Fibroblast of mammary gland (primary cell): ENCODE measurements around the gene ZSCAN26.

Source experiments
- DNase-seq: peaks from one replicate; pipeline ENCODE4 v3.0.0-alpha.2; 2010; ENCODE audit warnings: low read depth
- H3K4me3 ChIP-seq: 2 replicates; pipeline ENCODE4 v1.5.1; 2011; ENCODE audit warnings: low read depth, mild to moderate bottlenecking, low read length, moderate library complexity; ENCODE audit not compliant: control insufficient read depth
- TF ChIP-seq, protein P1 (sequence below): conservative IDR thresholded peaks from 2 replicates; pipeline ENCODE4 v1.5.1; 2011; ENCODE audit warnings: low read depth, low read length, inconsistent platforms; ENCODE audit not compliant: control insufficient read depth, insufficient read depth

Gene ZSCAN26

GRCh38 chr6:28267695-28268059 lies 734 bp downstream of the ZSCAN26 start:
- H3K4me3 ChIP-seq: peak overlapping the region; percentile 81
- TF ChIP-seq, protein P1, sequence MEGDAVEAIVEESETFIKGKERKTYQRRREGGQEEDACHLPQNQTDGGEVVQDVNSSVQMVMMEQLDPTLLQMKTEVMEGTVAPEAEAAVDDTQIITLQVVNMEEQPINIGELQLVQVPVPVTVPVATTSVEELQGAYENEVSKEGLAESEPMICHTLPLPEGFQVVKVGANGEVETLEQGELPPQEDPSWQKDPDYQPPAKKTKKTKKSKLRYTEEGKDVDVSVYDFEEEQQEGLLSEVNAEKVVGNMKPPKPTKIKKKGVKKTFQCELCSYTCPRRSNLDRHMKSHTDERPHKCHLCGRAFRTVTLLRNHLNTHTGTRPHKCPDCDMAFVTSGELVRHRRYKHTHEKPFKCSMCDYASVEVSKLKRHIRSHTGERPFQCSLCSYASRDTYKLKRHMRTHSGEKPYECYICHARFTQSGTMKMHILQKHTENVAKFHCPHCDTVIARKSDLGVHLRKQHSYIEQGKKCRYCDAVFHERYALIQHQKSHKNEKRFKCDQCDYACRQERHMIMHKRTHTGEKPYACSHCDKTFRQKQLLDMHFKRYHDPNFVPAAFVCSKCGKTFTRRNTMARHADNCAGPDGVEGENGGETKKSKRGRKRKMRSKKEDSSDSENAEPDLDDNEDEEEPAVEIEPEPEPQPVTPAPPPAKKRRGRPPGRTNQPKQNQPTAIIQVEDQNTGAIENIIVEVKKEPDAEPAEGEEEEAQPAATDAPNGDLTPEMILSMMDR: no peak
- no peak for DNase-seq

GRCh38 chr6:28269492-28269891 lies 2.5 kb downstream of the ZSCAN26 start:
- TF ChIP-seq, protein P1: no peak
- DNase-seq: peak; percentile 95
- no peak overlapping the region for H3K4me3 ChIP-seq

- DNase-seq: no peak
- TF ChIP-seq, protein P1: no peak
- H3K4me3 ChIP-seq: no peak overlapping the region
Observed at GRCh38 chr6:28274888-28275287, 7.9 kb downstream of the ZSCAN26 start.

DNA sequence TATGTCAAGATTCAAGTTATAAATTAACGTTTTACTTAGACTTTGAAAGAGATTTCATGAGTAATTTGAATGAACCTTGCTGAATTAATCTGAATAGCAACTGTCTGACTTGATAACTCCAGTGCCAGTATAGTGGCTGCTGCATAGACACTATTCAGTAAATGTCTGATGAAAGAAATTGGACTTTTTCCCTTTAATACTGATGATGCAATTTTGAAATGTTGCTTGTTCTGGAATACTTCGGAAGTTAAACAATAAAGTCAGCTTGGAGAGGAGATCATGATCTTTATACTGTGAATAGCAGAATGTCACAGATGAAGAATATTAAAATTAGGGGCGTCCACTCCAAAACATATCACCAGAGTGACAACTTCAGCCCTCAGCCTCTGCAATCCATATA lies 10.8 kb downstream of the ZSCAN26 start:
- TF ChIP-seq, protein P1: no peak
- no peak for DNase-seq
- H3K4me3 ChIP-seq: no peak overlapping the region

DNA sequence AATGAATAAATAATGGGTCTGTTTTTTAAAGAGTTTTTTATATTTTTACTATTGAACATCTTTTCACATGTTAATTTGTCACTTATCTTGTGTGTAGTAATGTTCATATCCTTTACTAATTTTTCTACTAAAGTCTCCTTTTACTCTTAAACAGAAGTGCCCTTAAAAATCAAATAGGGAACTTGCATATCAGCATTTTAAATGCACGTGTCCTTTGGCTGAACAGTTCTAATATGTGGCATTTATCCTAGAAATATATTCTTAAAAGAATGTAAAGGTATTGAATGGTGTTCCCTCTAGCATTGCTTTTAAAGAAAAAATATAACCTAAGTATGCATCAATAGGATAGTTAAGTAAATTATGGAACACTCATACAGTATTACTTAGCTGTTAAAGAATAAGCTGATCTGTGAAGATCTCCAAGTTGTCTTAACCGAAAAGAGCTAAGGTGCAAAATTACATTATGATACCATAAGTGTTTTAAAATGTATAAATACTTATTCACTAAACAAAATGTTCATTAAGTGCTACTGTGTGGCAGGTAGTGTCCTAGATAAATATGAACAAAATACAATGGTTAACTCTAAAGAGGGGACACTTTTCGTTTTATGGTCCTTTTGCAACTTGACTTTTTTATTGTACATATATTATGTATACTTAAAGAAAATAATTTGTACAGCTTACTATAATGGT lies 13.8 kb downstream of the ZSCAN26 start:
- DNase-seq: no peak
- TF ChIP-seq, protein P1: no peak
- peak overlapping the region; percentile 83 for H3K4me3 ChIP-seq

DNA sequence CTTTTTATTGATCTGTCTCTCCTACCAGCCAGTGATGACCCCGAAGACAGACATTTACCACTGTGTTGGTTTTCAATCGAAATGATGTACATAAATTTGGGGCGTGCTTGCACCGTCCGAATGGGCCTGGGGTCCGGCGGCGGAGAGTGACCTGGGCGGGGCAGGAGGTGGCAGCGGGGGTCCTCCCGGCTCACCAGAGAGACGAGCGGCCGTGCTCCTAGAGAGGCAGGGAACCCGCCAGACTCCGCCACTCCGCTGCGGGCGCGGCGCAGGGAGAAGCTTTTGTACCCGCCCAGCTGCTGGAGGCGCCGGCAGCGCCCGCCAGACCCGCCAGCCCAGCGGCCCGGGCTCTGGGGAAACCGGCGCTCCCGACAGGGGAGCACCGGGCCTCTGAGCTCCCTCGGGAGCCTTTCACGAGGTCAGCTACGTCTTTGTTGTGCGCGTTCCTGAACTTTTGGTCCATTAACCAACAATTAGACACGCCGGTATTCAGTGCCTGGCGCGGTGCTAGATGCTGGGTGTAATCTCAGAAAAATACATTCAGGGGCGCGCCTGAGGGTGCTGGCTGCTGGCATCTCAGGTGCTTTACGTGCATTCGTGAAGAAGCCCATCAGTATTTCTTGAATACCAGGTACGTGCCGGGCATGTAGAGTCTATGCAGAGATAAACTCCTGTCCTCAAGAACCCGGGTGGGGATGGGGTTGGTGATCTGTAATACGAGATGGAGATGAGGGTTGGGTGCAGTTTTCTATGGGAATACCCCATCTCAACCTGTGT lies 14.5 kb downstream of the ZSCAN26 start, which contains the start of gene PGBD1:
TSS of gene PGBD1 (plus strand) at position 285 of the 777 bp plus-strand sequence. CDS start 2,242 bp downstream, outside the sequence.
- H3K4me3 ChIP-seq: peak within 1 kb of the TSS; percentile 83
- DNase-seq: peak; percentile 74
- TF ChIP-seq, protein P1: no peak
